Measurements from ENCODE around the gene OR12D3.

OR12D3 gene

GRCh38 chr6:29403801-29404200 lies 28.7 kb upstream of the OR12D3 start:
- H3K9me3 ChIP-seq = no peaks in the 10 kb centered on the region
- no peak for DNase-seq
- H3K27ac ChIP-seq = no peak overlapping the region
- H3K36me3 ChIP-seq = no peaks in the 10 kb centered on the region
- H3K4me3 ChIP-seq = no peak overlapping the region
- intact Hi-C loops (cut with DNase I; ENCODE audit: low total_unique reads) = no loop called here
- H3K4me1 ChIP-seq = no peaks in the 10 kb centered on the region
- TF ChIP-seq CTCF (IDR thresholded peaks at IDR 0.05) = no peak
- H3K27me3 ChIP-seq = no peaks in the 10 kb centered on the region

GRCh38 chr6:29399525-29399924 lies 24.4 kb upstream of the OR12D3 start:
- intact Hi-C loops (cut with DNase I; ENCODE audit: low total_unique reads) = no loop called here
- DNase-seq = no peak
- Histone ChIP-seq H3K9me3 (no peaks in the 10 kb centered on the region), H3K4me3 (no peak overlapping the region), H3K27ac (no peak overlapping the region), H3K27me3 (no peaks in the 10 kb centered on the region), H3K36me3 (no peaks in the 10 kb centered on the region), H3K4me1 (no peaks in the 10 kb centered on the region)
- no peak for TF ChIP-seq CTCF (IDR thresholded peaks at IDR 0.05)

- no peak for DNase-seq
These were observed 20.2 kb upstream of the OR12D3 start, which contains the start of gene OR12D2 for GRCh38 chr6:29395331-29395730. OR12D2 (plus strand) TSS chr6:29395631; CDS start chr6:29396700, 1,069 bp downstream.

GRCh38 chr6:29388533-29388932 lies 13.4 kb upstream of the OR12D3 start:
- no peak for TF ChIP-seq CTCF (IDR thresholded peaks at IDR 0.05)
- Histone ChIP-seq H3K27ac (no peak overlapping the region), H3K36me3 (no peaks in the 10 kb centered on the region), H3K27me3 (no peaks in the 10 kb centered on the region), H3K4me3 (no peak overlapping the region), H3K9me3 (no peaks in the 10 kb centered on the region), H3K4me1 (no peaks in the 10 kb centered on the region)
- intact Hi-C loops (cut with DNase I; ENCODE audit: low total_unique reads) = no loop called here
- DNase-seq = no peak

More at GRCh38 chr6:29395331-29395730, 20.2 kb upstream of the OR12D3 start, which contains the start of gene OR12D2:
- no peak for TF ChIP-seq CTCF (IDR thresholded peaks at IDR 0.05)
- H3K36me3 ChIP-seq = no peaks in the 10 kb centered on the region
- no peaks in the 10 kb centered on the region for H3K4me1 ChIP-seq
- H3K9me3 ChIP-seq = no peaks in the 10 kb centered on the region
- intact Hi-C loops (cut with DNase I; ENCODE audit: low total_unique reads) = no loop called here
- no peak within 1 kb of the TSS for H3K4me3 ChIP-seq
- no peaks in the 10 kb centered on the region for H3K27me3 ChIP-seq
- H3K27ac ChIP-seq = no peak within 1 kb of the TSS

GRCh38 chr6:29376003-29376402 lies 912 bp upstream of the OR12D3 start:
- TF ChIP-seq CTCF (IDR thresholded peaks at IDR 0.05) = no peak
- Histone ChIP-seq H3K27ac (no peak overlapping the region), H3K9me3 (no peaks in the 10 kb centered on the region), H3K4me1 (no peaks in the 10 kb centered on the region), H3K4me3 (no peak overlapping the region), H3K27me3 (no peaks in the 10 kb centered on the region), H3K36me3 (no peaks in the 10 kb centered on the region)
- DNase-seq = no peak
- intact Hi-C loops (cut with DNase I; ENCODE audit: low total_unique reads) = no loop called here

GRCh38 chr6:29368765-29369164 lies 6.3 kb downstream of the OR12D3 start, which contains the start of gene OR5V1:
OR5V1 (minus strand) TSS chr6:29368865; CDS start chr6:29356195, 12,670 bp downstream.
- no peak for DNase-seq
- H3K4me3 ChIP-seq = no peak within 1 kb of the TSS
- intact Hi-C loops (cut with DNase I; ENCODE audit: low total_unique reads) = no loop called here
- no peaks in the 10 kb centered on the region for H3K27me3 ChIP-seq
- no peaks in the 10 kb centered on the region for H3K4me1 ChIP-seq
- no peak within 1 kb of the TSS for H3K27ac ChIP-seq
- no peaks in the 10 kb centered on the region for H3K9me3 ChIP-seq
- no peak for TF ChIP-seq CTCF (IDR thresholded peaks at IDR 0.05)
- H3K36me3 ChIP-seq = no peaks in the 10 kb centered on the region

All from tibial artery (tissue), 4 donors.